HG03378 (cell line): ENCODE results near the gene GPC4.

Experiments used
- ATAC-seq: cut with Tn5 transposase; IDR thresholded peaks from one replicate; pipeline ENCODE4 v1.9.1; 2021; ENCODE audit warnings: mild to moderate bottlenecking, moderate library complexity; ENCODE audit not compliant: unreplicated experiment

Gene GPC4

DNA sequence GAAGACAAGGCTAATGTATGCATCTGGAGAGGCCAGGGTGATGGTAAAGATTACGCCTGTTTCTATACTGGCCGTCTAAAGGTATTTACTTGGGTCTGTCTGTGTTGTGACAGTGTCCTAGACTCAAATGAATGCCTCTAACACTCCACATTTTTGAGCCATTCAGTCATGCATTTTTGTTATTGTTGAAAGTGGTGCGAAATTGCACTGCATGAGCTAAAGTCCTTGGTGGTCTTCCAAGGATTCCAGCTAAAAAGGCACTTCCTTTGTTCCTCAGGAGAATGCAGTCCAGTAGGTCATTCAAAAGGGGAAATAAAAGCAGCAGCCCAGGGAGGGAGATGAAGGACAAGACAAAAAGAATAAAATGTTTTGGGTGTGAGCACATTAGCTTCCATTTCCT is 3.0 kb downstream of the GPC4 start:
- ATAC-seq, result no peak

DNA sequence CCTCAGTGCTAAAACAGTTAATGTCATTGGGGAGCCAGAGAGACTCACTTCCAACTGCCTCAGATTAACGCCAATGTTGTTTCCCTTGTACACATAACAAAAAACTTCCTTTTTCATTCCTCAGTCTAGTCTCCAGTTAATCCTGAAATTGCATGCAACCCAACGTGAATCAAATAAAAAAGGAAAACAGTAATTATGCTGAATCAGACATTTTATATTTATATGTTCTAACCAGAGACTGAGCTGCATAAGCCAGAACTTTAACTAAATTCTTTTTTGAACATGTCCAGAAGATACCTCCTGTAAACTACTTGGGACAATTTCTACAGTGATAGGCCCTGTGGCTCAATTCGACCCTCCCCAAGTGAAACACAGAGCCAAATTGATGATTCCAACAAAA is 4.7 kb downstream of the GPC4 start:
- no peak for ATAC-seq

DNA sequence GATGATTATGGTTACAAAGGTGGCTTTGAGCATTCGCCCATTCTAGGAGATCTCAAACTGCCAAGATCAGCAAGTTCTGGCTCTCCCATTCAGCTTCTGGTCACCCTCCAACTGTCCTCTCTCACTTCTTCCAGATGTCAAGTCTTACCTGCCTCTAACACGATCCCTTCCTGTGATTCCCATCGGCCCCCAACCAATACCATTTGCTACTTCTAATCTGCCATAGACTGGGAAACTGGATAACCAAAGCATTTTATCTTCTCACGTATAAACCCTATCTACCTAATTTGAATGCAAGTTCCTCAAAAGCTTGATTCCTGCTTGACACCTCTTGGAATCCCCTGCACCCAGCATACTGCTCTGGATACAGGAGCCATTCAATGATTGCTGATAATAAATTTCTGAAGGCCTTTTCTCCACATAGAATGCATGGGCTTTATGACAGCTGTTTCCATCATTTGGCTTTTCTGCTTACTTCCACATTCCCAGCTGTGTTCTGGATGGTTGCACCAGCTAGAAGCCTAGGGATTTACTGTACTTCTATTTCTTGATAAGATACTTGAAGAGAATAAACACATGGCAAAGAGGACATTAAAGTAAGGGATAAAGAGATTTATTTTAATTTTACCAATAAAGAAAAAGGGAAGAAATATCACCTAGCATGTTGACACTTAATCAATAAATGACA is 9.6 kb downstream of the GPC4 start:
- no peak for ATAC-seq

DNA sequence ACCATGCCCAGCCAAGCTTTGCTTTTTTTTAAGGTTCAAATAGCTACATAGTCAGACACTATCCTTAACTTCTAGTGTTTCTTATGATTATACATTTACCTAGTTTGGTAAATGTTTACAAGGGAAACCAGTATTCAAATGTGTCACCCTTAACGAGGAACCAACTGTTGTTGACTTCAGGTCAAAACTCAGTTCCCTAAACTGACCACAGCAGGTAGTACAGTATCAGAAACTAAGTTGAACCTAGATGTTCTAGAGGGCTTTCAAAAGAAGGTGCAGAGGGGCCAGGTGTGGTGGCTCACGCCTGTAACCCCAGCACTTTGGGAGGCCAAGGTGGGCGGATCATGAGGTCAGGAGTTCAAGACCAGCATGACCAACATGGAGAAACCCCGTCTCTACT is 11.3 kb downstream of the GPC4 start:
- no peak for ATAC-seq

DNA sequence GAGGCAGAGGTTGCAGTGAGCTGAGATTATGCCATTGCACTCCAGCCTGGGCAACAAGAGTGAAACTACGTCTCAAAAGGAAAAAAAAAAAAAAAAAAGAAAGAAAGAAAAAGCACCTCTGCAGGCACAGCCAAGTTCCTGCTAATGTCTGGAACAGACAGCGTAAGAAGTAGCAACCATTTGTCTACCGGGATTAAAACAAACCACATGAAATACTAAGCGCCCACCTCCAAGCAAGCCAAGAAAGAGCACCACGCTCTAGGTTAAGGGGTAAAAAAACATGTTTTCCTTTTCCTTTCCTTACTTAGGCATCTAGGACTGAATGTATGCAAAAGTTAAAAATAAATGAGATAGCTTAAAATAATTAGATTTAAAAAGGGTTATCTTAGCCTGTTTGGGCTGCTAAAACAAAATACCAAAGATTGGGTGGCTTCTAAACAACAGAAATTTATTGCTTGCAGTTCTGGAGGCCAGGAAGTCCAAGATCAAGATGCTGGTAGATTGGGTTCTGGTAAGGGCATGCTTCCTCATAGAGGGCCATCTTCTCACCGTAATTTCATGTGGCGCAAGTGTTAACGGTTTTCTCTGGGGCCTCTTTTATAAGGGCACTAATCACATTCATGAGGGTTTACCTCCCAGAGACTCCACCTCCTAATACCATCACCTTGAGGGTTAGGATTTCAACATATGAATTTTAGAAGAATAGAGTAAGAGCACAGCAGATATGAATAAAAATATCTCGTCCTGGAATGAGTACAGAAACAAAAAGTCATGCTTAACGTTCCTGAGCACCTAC is 12.3 kb downstream of the GPC4 start:
- no peak for ATAC-seq

DNA sequence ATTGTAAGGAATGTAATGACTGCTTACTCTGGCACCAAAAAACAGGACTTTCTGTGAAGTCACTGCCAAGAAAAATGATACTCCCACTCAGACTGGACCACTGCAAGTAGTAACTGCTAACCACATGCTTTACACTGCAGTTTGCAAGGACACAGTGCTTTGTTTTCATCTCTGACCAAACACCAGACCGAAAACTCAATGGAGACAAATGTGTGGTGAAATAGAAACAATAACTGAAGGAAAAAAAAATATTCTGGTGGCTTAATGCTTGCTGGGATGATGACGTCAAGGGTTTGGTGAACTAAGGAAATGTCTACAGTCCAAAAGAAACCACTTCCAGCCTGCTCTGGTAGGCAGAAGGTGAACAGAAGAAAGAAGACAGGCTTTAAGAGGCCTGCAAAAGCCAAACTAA is 13.2 kb downstream of the GPC4 start:
- ATAC-seq, result no peak

DNA sequence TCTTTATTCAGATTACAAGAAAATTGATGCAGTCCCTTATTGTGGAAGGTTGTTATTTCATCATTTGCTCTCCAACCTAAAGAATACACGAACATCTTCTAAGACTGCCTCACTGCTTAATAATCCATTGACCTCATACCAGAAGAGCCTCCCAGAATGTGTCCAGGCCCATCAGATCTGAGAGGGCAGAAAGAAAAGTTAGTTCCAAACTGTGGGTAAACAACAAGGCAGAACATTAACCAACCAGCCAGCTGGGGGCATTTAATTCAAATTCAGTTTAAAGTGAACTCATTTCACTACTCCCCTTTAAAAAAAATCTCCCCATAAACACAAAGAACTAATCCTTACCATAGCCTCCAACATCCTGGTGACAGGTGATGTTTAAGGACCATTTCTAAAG is 13.8 kb downstream of the GPC4 start:
- no peak for ATAC-seq

DNA sequence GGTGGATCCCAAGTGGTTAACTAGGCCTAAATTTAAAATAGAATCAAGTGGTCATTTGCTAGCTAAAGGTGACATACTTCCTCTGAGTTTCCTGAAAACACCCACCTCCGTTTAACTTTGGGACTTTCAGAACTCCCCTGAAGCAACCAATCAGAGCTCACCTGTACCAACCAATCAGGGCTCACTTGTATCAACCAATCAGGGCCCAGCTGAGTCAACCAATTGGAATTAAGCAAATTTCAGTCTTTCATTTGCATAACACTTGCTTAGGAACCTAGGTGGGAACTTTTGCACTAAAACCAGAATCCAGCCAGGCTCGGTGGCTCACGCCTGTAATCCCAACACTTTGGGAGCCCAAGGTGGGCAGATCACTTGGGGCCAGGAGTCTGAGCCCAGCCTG is 15.9 kb downstream of the GPC4 start:
- no peak for ATAC-seq

DNA sequence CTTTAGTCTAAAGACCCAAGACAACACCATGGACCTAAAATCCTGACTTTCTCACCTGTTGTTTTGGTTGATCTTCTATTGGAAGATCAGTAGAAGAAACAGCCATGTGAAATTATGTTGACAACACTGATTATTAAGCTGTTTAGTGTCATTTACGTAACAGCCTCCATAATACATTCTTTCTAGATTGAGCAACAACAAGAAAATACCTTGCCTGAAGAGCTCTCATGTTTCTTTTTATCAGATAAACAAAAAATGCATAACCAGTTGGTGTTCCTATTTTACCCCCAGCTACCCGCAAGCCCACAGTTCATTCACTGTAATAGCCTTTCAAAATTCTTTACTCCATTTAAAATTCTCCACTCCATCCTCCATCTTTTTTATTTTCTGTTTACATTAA is 20.5 kb downstream of the GPC4 start:
- no peak for ATAC-seq

DNA sequence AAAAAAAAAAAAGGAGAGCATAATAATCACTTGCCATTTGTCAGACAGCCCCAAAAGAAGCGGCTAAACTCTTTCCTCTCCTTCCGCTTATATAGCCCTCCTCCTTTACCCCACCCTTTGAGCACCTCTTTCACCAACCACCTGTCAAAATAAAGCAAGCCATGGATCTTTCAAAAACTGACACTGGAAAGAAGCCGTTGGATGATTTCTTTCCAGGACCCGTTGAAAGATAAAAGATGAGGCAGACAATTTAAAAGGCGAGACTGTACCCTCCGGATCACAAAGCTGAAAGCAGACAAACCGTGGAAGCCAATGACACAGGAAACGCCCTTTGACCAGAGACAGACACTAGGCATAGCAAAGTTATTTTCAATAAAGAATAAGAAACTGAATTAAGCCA is 22.6 kb downstream of the GPC4 start:
- ATAC-seq, result no peak

DNA sequence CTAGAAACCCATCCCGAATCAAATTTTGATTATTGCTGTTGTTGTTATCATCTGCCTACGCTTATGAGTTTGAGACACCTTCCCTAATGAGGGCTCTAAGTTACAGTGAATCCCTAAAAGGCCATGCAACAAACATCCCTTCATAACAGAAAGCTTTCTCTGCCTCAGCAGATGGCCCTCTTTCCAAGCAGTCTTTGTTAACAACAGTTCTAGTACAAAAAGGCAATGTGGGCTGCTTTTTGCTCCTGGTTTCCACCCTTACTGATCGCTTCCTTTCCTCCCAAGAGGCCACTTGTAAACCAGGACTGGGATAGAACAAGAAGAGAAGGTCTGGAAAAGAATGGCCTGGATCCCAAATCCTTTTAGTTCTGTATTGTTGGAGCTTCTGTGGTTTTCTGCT is 24.2 kb downstream of the GPC4 start:
- ATAC-seq, result no peak

DNA sequence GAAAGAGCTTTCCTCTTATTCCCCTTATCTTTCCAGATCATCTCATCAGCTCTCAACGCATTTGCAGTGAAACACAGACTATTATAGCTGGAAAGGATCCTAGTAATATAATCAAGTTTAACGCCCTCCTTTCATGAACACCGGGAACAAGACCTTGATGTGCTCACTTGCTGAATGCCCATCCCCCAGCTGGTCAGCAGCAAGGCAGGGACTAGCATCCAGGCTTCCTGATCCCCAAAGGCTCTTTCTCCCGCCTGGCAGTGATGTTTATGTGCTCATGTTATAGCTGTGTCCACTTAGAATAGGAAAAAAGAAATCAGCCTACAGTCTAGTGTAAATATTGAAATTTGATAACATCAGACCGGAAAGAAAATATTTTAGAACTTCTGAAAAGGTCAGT is 24.6 kb downstream of the GPC4 start:
- no peak for ATAC-seq

DNA sequence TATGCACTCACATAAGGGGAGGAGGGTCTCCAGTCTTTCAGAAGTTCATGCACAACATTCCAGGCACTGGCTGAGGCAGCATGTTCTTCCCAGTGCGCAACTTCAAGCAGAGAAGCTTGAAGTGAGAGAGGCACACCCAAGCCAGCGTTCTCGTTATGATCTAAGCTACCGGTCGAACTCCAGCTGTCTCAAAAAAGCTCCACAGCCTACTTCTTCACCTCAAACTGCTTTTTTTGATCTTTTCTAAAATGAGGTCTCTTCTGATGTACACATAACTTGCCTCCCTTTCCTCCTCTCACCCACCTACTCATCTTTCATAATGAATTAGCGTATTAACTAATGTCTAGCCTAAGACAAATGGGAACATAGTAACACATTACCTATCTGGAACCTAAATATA is 25.3 kb downstream of the GPC4 start:
- no peak for ATAC-seq

DNA sequence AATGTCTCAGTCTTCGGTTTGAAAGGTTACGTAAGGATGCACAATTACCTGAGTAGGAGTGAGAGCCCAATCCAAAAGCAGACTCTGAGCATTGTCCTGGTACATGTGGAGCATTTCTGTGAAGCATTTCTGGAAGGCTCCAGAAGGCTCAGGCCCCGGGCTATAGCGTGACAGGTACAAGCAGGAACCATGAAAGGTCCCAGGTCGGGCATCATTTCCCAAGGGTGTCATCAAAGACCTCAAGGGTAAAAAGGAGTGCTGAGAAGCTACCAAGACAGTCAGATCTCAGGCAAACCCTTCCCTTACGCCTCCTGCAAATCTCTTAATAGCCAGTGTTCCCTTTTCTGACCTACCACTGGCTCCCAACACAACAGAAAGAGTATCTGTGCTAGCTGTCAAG is 30.8 kb downstream of the GPC4 start:
- no peak for ATAC-seq

DNA sequence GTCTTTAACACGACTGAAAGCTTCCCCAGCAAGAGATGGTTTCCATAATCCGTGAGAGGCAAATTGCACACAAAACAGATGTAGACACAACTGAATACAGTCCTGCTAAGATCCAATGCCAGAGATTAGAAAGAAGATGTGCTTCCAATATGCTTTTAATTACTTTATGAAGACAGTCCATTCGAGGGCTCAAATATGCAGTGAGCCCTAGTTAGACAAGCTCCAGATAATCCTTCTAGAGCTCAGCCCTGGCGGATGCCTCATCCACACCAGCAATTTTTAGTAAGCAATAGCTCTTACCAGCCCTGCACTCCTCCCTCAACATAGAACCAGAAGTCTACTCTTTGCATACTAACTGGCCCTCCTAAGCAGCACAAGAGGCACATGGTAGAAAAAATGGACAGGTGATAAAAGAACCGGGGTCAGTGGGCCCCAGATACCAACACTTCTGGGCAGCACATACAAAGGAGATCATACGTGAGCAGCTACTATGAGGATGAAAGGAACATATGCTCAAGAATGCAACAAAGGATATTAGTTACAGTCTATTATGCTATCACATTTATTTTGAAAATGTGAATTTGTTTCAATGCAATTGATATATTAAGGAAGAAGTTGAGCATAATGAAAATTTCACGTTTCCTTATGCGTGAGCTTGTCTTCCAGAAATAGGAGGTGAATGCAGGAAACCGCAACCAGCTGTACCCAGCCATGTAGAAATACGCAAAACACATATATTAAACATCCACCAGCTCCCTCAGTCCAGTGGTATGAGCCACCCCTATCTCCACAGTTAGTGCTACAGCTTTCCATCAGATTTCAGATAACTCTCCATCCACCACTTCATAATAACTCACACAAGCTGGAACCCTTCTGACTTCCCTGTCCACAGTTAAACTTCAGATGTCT is 34.3 kb downstream of the GPC4 start:
- peak; percentile 50 for ATAC-seq

DNA sequence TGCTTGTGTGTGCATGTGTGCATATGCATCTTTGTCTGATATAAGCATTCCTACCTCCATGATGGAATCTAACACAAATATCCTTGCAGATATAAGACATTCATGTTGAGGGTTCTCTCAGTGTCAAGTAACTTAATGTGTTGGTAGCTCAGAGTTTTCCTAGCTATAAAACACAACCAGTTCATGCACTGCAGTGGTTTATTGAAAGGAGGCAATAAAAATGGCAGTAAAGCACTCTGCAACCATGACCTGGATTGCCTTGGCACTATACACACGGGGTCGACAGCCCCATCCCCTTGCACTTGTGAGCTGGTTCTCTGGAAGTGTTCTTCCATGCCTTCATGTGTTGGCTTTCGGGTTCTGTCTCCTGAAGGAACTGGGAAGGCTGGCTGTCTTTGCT is 38.9 kb downstream of the GPC4 start:
- no peak for ATAC-seq

DNA sequence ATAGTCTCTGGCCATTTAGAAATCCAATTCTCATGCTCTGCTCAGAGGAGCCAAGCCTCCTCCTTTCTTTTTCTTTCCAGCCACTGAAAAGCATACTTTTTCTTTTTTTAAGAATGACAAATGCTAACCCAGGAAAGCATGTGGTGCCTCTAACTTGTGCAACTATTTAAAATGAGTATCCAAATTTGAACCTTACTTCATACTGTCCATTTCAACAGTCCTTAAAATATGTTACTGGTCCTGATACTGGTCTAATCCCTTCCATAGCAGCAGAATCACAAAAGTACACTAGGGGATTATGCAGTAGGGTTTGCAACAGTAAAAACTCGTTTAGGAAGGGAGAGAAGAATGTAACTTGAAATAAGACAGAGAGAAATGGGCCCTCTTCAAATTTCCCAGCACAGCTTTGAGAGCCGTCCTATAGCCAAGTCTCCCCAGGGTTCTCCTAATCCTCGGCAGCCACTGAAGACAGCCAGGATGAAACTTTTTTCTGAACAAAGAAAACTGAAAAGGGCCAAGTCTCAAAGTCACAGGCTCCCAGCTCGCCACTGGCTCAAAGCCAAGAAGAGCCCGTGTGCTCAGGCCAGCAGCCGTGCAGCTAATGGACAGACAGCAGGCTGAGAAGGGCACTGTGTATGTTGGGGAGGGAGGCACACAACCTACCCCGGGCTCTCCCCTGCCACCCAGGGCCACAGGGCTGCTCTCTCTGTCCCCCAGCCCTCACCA is 39.5 kb downstream of the GPC4 start:
- no peak for ATAC-seq

DNA sequence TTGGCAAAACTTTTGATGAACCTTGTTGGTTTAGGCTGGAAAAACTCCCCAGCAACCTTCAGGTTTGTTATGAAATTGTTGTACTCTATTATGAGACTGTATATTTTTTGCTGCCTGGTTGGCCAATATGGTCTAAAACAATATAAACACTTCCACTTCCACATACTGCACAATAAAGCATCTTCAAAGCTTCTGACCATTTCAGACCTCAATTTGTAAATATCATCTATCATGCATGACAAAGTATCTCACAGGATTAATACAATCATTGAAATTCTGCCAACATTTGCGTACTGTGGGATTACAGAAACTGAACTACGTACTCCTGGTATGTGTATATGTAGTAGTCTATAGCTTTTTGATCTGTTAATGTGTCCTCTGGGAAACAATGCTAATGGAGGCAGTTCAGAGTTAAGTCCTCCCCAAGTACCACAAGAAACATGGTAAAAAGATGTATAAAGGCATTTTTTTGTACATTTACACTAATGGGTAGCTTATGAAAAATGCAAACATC is 40.4 kb downstream of the GPC4 start:
- no peak for ATAC-seq

DNA sequence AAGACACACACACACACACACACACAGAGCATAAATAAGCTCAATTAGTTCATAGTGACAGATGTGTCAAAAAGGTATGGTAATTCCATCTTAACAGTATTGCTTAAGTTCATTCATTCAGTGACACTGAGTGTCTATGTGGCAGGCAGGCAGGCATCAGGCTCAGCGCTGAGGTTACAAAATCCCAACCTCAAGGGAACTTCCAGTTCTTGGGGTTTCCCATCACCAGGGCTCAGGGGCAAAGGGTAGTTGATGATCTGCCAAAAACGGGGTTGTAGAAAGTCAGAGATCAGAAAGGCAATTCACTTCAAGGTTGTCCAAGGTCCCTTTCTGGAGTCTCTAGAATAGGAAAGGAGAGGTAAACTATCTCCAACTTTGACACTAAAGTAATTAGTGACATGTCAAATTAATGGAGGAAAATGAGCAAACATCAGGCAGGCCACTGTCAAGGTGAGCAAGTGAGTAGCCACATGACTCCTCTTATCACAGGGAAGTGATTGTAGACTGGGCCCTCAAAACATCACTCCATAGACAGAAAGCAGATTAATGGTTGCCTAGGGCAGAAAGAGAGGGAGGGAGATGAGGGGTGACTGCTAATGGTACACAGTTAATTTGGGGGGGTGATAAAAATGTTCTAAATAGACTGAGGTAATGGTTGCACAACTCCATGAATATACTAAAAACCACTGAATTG is 41.8 kb downstream of the GPC4 start:
- ATAC-seq, result no peak

DNA sequence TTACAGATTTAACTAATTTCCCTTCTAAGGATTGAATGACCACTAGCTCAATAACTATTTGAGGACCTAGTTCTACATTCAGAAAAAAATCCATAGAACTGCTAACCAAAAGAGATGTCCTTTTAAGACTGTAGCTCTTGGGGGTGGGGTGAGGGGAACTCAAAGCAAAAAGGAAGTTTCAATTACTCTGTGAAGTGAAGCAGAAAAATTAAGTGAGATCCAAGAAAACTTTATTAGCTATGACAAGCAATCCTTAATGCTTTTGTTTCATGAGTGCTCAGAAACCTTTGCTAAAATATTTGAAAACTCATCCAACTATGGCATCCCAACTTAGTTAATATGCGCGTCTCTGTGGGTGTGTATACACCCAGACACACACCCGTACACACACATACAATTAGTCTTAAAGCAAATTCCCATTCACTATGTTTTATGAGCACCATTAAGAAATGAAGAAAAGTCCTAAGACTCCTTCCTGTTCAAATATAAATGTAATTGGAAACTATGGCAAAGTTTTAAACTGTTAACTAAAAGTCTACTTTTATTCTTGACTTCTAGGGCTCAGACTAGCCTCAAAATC is 44.5 kb downstream of the GPC4 start:
- ATAC-seq, result no peak
